Measurements from ENCODE around the gene CDK5RAP3.

GRCh38 chr17:47959825-47960655 is 10.9 kb upstream of the CDK5RAP3 start:
- TF ChIP-seq, protein P1, sequence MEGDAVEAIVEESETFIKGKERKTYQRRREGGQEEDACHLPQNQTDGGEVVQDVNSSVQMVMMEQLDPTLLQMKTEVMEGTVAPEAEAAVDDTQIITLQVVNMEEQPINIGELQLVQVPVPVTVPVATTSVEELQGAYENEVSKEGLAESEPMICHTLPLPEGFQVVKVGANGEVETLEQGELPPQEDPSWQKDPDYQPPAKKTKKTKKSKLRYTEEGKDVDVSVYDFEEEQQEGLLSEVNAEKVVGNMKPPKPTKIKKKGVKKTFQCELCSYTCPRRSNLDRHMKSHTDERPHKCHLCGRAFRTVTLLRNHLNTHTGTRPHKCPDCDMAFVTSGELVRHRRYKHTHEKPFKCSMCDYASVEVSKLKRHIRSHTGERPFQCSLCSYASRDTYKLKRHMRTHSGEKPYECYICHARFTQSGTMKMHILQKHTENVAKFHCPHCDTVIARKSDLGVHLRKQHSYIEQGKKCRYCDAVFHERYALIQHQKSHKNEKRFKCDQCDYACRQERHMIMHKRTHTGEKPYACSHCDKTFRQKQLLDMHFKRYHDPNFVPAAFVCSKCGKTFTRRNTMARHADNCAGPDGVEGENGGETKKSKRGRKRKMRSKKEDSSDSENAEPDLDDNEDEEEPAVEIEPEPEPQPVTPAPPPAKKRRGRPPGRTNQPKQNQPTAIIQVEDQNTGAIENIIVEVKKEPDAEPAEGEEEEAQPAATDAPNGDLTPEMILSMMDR (IDR thresholded peaks at IDR 0.05; ENCODE audit: poor library complexity, severe bottlenecking), result no peak
- TF ChIP-seq REST (IDR thresholded peaks at IDR 0.05; ENCODE audit: borderline replicate concordance), result no peak
- no peak for TF ChIP-seq SMC3 (conservative IDR thresholded peaks at IDR 0.05; ENCODE audit: poor library complexity)
- TF ChIP-seq EP300 (conservative IDR thresholded peaks at IDR 0.05; ENCODE audit: poor library complexity, severe bottlenecking), result no peak
- TF ChIP-seq POLR2AphosphoS5 (IDR thresholded peaks at IDR 0.05), result no peak
